Right atrium auricular region (tissue), 2 donors: ENCODE measurements around the gene IL23A. TPM values are rescaled to one million over a fixed set of nuclear protein-coding genes. Genes with fewer than 3 reads are reported as not detected.
"Not testable (repeated sequence)": the region's sequence is repeated elsewhere in the genome, so short reads cannot be mapped to it uniquely, and the experiment has no call there.

Experiments
- DNase-seq: peaks from one replicate; pipeline ENCODE4 v3.0.0-alpha.2; 2019; ENCODE audit warnings: low spot score
- H3K27ac ChIP-seq, 2 donors: fragments of 200-600 bp; sonication (generic); 1 replicate in 1 of 2; 2 replicates in 1 of 2; pipeline ENCODE4 v1.5.1; 2016 to 2019
- H3K27me3 ChIP-seq, 2 donors: fragments of 200-600 bp; sonication (generic); one replicate each; pipeline versions ENCODE4 v1.5.1 to v1.6.0; 2017 to 2019
- H3K36me3 ChIP-seq: fragments of 200-600 bp; sonication (generic); one replicate; pipeline ENCODE4 v1.5.1; 2016
- H3K4me1 ChIP-seq, 2 donors: fragments of 200-600 bp; sonication (generic); one replicate each; pipeline versions ENCODE4 v1.5.1 to v1.6.0; 2017 to 2019
- H3K4me3 ChIP-seq, 2 donors: fragments of 200-600 bp; sonication (generic); 1 replicate in 1 of 2; 2 replicates in 1 of 2; pipeline ENCODE4 v1.5.1; 2017 to 2019; ENCODE audit warnings: mild to moderate bottlenecking in 1 of 2, moderate library complexity in 1 of 2
- H3K9me3 ChIP-seq, 2 donors: fragments of 200-600 bp; sonication (generic); one replicate each; pipeline ENCODE4 v1.5.1; 2019
- total RNA-seq, 2 donors: library from RNA; depleted of rRNA; stranded (reverse); fragments of >200 nt; gene quantifications; one replicate each; pipeline ENCODE4 v1.1.0, GENCODE V29; 2016
- TF ChIP-seq, protein P1 (sequence below), 2 donors: fragments of 200-600 bp; sonication (generic); IDR thresholded peaks; one replicate each; pipeline ENCODE4 v1.5.1; 2019; ENCODE audit warnings: antibody characterized with exemption in 2 of 2

Gene IL23A
- total RNA-seq, 2 donors from 2014 or later = not detected

DNA sequence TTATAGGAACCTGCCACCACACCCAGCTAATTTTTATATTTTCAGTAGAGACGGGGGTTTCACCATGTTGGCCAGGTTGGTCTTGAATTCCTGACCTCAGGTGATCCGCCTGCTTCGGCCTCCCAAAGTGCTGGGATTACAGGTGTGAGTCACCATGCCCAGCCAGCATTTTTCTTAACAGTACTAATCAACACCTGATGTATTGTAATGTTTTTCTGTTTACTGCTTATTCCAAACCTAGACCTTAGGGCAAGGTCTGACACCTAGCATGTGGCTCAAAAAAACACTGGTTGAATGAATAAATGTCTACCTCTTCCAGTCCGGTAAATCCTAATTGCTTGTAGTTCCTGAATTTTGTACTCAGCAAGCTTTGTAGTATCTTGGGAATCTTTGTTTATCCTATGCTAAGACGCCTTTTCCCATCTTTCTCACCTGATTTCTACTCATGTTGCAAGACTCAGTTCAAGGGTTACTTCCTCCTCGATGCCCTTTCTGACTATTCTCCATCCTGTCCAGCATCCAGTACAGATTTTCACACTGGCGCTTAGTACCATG lies 7.7 kb upstream of the IL23A start:
- no peaks in the 10 kb centered on the region for H3K27me3 ChIP-seq
- no peak overlapping the region for H3K27ac ChIP-seq
- H3K4me3 ChIP-seq = no peak overlapping the region
- no peak for DNase-seq
- H3K4me1 ChIP-seq = peaks cover 0 to 14% of the 10 kb centered on the region in 2 donors
- no peaks in the 10 kb centered on the region for H3K9me3 ChIP-seq
- TF ChIP-seq, protein P1, sequence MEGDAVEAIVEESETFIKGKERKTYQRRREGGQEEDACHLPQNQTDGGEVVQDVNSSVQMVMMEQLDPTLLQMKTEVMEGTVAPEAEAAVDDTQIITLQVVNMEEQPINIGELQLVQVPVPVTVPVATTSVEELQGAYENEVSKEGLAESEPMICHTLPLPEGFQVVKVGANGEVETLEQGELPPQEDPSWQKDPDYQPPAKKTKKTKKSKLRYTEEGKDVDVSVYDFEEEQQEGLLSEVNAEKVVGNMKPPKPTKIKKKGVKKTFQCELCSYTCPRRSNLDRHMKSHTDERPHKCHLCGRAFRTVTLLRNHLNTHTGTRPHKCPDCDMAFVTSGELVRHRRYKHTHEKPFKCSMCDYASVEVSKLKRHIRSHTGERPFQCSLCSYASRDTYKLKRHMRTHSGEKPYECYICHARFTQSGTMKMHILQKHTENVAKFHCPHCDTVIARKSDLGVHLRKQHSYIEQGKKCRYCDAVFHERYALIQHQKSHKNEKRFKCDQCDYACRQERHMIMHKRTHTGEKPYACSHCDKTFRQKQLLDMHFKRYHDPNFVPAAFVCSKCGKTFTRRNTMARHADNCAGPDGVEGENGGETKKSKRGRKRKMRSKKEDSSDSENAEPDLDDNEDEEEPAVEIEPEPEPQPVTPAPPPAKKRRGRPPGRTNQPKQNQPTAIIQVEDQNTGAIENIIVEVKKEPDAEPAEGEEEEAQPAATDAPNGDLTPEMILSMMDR (IDR thresholded peaks at IDR 0.05) = no peak
- H3K36me3 ChIP-seq = peaks cover 26% of the 10 kb centered on the region

DNA sequence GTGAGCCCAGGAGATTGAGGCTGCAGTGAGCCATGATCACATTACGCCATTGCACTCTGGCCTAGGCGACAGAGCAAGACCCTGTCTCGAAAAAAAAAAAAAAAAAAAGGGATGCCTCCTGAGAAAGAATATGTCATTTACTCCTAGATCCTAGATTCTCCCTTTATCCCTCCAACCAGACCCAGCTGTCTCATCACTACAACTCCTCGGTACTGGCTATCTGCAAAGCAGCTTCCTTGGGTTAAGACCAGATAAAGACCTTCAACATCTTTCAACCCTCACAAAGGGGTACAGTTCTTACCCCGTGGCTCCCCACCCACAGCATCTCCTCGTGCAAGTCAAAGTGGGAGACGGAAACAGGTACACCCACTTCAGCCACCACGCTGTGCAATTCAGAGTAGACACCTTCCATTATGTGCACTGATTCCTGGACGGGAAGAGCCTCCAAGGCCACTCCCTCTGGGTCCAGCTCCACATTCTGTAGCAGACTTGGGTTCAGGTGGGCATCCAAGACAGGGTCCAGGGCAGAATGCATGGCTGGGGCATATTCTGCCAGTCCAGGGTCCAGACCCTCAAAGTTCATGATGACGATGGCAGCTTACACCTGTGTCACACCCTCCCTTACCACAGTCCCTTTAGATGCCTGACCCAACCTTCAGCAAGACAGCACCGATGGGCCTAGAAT lies 6.0 kb upstream of the IL23A start:
- H3K36me3 ChIP-seq = peaks cover 9% of the 10 kb centered on the region
- DNase-seq = no peak
- TF ChIP-seq, protein P1 (IDR thresholded peaks at IDR 0.05) = no peak

DNA sequence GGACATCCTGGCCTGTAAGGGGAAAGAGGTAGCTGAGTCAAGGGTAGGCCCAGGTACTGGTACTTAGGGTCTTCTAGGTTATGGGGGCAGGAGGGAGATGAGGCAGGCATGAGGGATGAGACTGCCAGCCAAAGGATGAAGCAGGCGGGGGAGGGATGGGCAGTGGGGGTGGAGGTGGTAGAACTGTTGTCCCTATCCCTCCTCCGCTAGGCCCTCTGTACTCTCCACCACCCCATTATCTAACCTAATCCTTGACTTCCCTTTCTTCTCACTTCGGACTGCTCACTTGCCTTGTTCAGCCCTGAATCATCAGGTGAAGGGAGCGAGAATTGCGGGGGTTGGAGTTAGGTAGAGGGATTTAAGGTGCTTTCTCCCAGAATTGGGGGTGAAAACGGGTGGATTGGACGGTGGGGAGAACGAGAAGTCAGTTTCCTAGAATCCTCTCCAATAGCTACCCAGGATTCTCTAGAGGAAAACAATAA lies 5.4 kb upstream of the IL23A start:
- peaks cover 0 to 14% of the 10 kb centered on the region in 2 donors for H3K4me1 ChIP-seq

More for the DNA sequence above, 6.0 kb upstream of the IL23A start:
- Histone ChIP-seq H3K9me3 (no peaks in the 10 kb centered on the region), H3K4me1 (peaks cover 0 to 14% of the 10 kb centered on the region in 2 donors), H3K4me3 (peak overlapping the region; percentile 55 to 61), H3K27me3 (no peaks in the 10 kb centered on the region), H3K27ac (peak overlapping the region; percentile 92 to 95)

GRCh38 chr12:56333679-56334489 lies 4.8 kb upstream of the IL23A start, which contains the start of gene PAN2:
Gene PAN2, minus strand, starts transcription at chr12:56334000. Its CDS starts 906 bp downstream, at chr12:56333094.
- no peaks in the 10 kb centered on the region for H3K36me3 ChIP-seq
- peak; percentile 99 for DNase-seq
- H3K4me1 ChIP-seq = peaks cover 0 to 14% of the 10 kb centered on the region in 2 donors
- no peaks in the 10 kb centered on the region for H3K27me3 ChIP-seq
- H3K27ac ChIP-seq = peak within 1 kb of the TSS; percentile 92 to 95
- H3K9me3 ChIP-seq = no peaks in the 10 kb centered on the region
- TF ChIP-seq, protein P1 (IDR thresholded peaks at IDR 0.05) = peak; percentile 23 to 70
- peak within 1 kb of the TSS; percentile 55 to 61 for H3K4me3 ChIP-seq

More for the DNA sequence above, 5.4 kb upstream of the IL23A start:
- Histone ChIP-seq H3K27ac (peak overlapping the region; percentile 92 to 95), H3K27me3 (no peaks in the 10 kb centered on the region), H3K9me3 (no peaks in the 10 kb centered on the region), H3K36me3 (peaks cover 4% of the 10 kb centered on the region), H3K4me3 (peak overlapping the region; percentile 55 to 61)
- TF ChIP-seq, protein P1 (IDR thresholded peaks at IDR 0.05) = no peak
- DNase-seq = no peak

GRCh38 chr12:56334490-56334793 lies 4.2 kb upstream of the IL23A start:
- H3K27me3 ChIP-seq = no peaks in the 10 kb centered on the region
- DNase-seq = no peak
- H3K4me3 ChIP-seq = peak overlapping the region; percentile 55 to 61
- H3K4me1 ChIP-seq = peaks cover 0 to 14% of the 10 kb centered on the region in 2 donors
- H3K27ac ChIP-seq = peak overlapping the region; percentile 92 to 95
- TF ChIP-seq, protein P1 (IDR thresholded peaks at IDR 0.05) = no peak
- H3K9me3 ChIP-seq = no peaks in the 10 kb centered on the region
- H3K36me3 ChIP-seq = no peaks in the 10 kb centered on the region

DNA sequence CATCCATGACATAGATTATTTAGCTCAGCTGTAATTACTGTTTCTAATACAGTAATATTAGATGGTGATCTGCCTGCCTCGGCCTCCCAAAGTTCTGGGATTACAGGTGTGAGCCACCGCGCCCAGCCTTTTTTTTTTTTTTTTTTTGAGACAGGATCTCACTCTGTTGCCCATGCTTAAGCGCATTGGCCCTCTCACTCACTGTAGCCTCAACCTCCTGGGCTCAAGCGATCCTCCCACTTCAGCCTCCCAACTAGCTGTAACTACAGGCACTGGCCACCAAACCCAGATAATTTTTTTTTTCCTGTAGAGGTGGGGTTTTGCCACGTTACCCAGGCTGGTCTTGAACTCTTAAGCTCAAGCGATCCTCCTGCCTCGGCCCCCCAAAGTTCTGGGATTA lies 3.2 kb upstream of the IL23A start:
- H3K4me1 ChIP-seq = peaks cover 0 to 14% of the 10 kb centered on the region in 2 donors
- not testable (repeated sequence) for H3K9me3 ChIP-seq, DNase-seq

More for the DNA sequence above, 3.2 kb upstream of the IL23A start:
- H3K27ac ChIP-seq, H3K27me3 ChIP-seq, H3K4me3 ChIP-seq, H3K36me3 ChIP-seq: not testable (repeated sequence)
